ENCODE data around the gene FBN1. TPM values are rescaled to one million over a fixed set of nuclear protein-coding genes. Genes with fewer than 3 reads are reported as not detected.

The FBN1 gene
- total RNA-seq, 1 experiment from 2014 or later, result 1.1 TPM

DNA sequence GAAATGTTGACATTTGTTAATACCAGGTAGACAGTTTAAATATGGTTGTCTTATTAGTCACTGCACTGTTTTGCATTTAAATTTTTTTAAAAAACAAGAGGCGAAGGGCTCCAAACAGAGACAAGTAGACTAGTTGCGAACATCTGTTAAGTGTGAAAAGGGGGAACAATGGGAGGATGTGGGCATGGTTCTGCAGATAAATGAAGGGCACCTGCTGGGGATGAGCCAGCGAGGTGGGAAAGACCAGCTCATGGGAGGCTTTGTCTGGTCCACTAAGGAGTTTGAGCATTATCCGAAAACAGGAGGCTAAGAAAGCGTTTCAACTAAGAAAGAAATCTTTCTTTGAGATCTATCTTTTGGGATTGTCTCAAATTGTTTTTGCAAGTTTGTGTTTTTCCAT lies 72.7 kb downstream of the FBN1 start:
- no peak for DNase-seq
- TF ChIP-seq, protein P1, sequence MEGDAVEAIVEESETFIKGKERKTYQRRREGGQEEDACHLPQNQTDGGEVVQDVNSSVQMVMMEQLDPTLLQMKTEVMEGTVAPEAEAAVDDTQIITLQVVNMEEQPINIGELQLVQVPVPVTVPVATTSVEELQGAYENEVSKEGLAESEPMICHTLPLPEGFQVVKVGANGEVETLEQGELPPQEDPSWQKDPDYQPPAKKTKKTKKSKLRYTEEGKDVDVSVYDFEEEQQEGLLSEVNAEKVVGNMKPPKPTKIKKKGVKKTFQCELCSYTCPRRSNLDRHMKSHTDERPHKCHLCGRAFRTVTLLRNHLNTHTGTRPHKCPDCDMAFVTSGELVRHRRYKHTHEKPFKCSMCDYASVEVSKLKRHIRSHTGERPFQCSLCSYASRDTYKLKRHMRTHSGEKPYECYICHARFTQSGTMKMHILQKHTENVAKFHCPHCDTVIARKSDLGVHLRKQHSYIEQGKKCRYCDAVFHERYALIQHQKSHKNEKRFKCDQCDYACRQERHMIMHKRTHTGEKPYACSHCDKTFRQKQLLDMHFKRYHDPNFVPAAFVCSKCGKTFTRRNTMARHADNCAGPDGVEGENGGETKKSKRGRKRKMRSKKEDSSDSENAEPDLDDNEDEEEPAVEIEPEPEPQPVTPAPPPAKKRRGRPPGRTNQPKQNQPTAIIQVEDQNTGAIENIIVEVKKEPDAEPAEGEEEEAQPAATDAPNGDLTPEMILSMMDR (IDR thresholded peaks at IDR 0.05; ENCODE audit: unreplicated experiment), result no peak
- Mint-ChIP-seq H3K27me3 (ENCODE audit: unreplicated experiment) (no peaks in the 10 kb centered on the region), H3K9me3 (ENCODE audit: low read depth, unreplicated experiment) (peaks cover under 1% of the 10 kb centered on the region), H3K4me1 (ENCODE audit: low read depth, unreplicated experiment) (no peaks in the 10 kb centered on the region), H3K4me3 (ENCODE audit: low read depth, unreplicated experiment) (no peak overlapping the region), H3K27ac (ENCODE audit: unreplicated experiment) (no peak overlapping the region), H3K36me3 (ENCODE audit: insufficient read depth, unreplicated experiment) (no peaks in the 10 kb centered on the region)
- no TSS peak for BruUV-seq (replicated peaks)
- CTCF ChIA-PET, result no interaction called here
- intact Hi-C loops (cut with micrococcal nuclease; ENCODE audit: unreplicated experiment), result loop anchor here (5.0 kb wide), 1 partner anchor 54 kb away; no protein-coding TSS in a partner anchor

DNA sequence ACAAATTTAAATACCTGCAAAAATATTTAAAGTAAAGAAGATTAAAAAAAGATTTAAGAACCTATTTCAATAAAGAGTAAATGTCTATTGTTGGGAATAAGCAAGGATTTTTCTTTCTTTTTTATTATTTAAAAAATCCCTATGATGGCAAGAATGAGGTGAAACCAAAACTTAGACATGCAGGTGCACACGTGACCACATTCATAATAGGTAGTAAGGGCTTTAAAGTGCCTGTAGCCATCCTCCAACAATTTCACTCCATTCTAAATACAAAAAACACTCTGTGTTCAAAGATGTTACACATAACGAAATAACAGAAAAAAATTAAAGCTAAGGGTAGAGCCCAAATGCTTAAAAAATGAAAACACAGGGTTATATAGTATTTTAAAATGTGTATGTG lies 74.0 kb downstream of the FBN1 start:
- H3K4me1 Mint-ChIP-seq (ENCODE audit: low read depth, unreplicated experiment), result no peaks in the 10 kb centered on the region
- intact Hi-C loops (cut with micrococcal nuclease; ENCODE audit: unreplicated experiment), result loop anchor here (5.0 kb wide), 1 partner anchor 56 kb away; no protein-coding TSS in a partner anchor
- peaks cover 3% of the 10 kb centered on the region for H3K9me3 Mint-ChIP-seq (ENCODE audit: low read depth, unreplicated experiment)
- no peak overlapping the region for H3K4me3 Mint-ChIP-seq (ENCODE audit: low read depth, unreplicated experiment)
- TF ChIP-seq, protein P1 (IDR thresholded peaks at IDR 0.05; ENCODE audit: unreplicated experiment), result no peak
- CTCF ChIA-PET, result no interaction called here
- H3K36me3 Mint-ChIP-seq (ENCODE audit: insufficient read depth, unreplicated experiment), result no peaks in the 10 kb centered on the region
- BruUV-seq (replicated peaks), result no TSS peak
- no peaks in the 10 kb centered on the region for H3K27me3 Mint-ChIP-seq (ENCODE audit: unreplicated experiment)
- DNase-seq, result no peak
- H3K27ac Mint-ChIP-seq (ENCODE audit: unreplicated experiment), result no peak overlapping the region

DNA sequence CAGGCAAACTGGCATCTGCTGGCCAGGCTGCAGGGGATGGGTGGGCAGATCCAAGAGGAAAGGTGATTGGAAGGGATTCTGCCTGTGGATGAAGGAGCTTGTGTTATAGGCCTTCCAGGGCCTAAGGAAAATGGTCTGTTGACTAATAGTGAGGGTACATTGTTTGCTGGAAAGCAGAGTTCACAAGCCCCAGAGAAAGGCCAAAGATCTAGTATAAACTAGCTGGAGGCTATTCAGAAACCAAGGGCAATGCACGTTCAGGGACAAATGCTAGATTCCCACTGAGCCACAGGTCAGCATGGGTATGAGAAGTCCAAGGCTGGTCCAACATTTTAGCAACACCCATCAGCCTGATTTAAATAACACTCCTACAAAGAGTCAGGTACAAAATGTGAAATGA lies 74.7 kb downstream of the FBN1 start:
- H3K36me3 Mint-ChIP-seq (ENCODE audit: insufficient read depth, unreplicated experiment), result no peaks in the 10 kb centered on the region
- H3K27me3 Mint-ChIP-seq (ENCODE audit: unreplicated experiment), result no peaks in the 10 kb centered on the region
- intact Hi-C loops (cut with micrococcal nuclease; ENCODE audit: unreplicated experiment), result loop anchor here (5.0 kb wide), 1 partner anchor 56 kb away; no protein-coding TSS in a partner anchor
- no TSS peak for BruUV-seq (replicated peaks)
- TF ChIP-seq, protein P1 (IDR thresholded peaks at IDR 0.05; ENCODE audit: unreplicated experiment), result no peak
- DNase-seq, result no peak
- peaks cover 3% of the 10 kb centered on the region for H3K9me3 Mint-ChIP-seq (ENCODE audit: low read depth, unreplicated experiment)
- CTCF ChIA-PET, result no interaction called here
- H3K4me3 Mint-ChIP-seq (ENCODE audit: low read depth, unreplicated experiment), result no peak overlapping the region
- H3K4me1 Mint-ChIP-seq (ENCODE audit: low read depth, unreplicated experiment), result no peaks in the 10 kb centered on the region
- no peak overlapping the region for H3K27ac Mint-ChIP-seq (ENCODE audit: unreplicated experiment)

DNA sequence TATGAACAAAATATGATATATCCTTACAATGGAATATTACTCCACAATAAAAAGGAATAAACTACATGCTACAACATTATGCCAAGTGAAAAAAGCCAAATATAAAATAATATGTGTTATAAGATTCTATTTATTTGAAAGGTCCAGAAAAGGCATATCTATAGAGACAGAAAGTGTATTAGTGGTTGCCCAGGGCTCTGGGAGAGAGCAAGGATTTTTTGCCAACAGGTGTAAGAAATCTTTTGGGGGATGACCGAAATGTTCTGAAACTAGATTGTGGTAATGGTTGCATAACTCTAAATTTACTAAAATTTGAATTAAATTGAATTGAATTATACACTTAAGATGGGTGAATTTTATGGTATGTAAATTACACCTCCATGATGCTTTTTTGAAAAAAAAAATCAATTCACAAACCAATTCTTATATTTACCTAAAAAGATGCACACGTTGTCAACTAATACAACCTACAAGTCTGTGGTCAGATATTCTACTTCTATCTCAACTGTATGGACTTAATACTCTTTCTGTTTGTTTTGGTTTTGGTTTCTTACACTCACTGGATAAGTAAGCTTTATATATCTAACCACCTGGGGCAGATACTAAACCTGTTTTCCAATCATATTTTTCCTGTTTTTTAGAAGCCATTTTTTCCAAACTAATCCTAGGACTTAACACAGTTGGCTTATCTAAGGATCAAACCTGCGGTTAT lies 75.8 kb downstream of the FBN1 start:
- no TSS peak for BruUV-seq (replicated peaks)
- Mint-ChIP-seq H3K4me3 (ENCODE audit: low read depth, unreplicated experiment) (no peak overlapping the region), H3K4me1 (ENCODE audit: low read depth, unreplicated experiment) (no peaks in the 10 kb centered on the region), H3K27me3 (ENCODE audit: unreplicated experiment) (no peaks in the 10 kb centered on the region), H3K27ac (ENCODE audit: unreplicated experiment) (no peak overlapping the region), H3K36me3 (ENCODE audit: insufficient read depth, unreplicated experiment) (no peaks in the 10 kb centered on the region), H3K9me3 (ENCODE audit: low read depth, unreplicated experiment) (peaks cover 3% of the 10 kb centered on the region)
- TF ChIP-seq, protein P1 (IDR thresholded peaks at IDR 0.05; ENCODE audit: unreplicated experiment), result no peak
- CTCF ChIA-PET, result no interaction called here
- no peak for DNase-seq
- intact Hi-C loops (cut with micrococcal nuclease; ENCODE audit: unreplicated experiment), result loop anchor here (5.0 kb wide), 1 partner anchor 58 kb away; no protein-coding TSS in a partner anchor
